GM18499 (cell line): ENCODE results near the gene MSL3B.

ENCODE experiments used
- ATAC-seq: cut with Tn5 transposase; IDR thresholded peaks from one replicate; pipeline ENCODE4 v1.9.1; 2021; ENCODE audit warnings: moderate number of reproducible peaks; ENCODE audit not compliant: insufficient read depth, unreplicated experiment

Gene MSL3B

GRCh38 chr2:233853883-233854240 lies 14.3 kb downstream of the MSL3B start:
- ATAC-seq = no peak

DNA sequence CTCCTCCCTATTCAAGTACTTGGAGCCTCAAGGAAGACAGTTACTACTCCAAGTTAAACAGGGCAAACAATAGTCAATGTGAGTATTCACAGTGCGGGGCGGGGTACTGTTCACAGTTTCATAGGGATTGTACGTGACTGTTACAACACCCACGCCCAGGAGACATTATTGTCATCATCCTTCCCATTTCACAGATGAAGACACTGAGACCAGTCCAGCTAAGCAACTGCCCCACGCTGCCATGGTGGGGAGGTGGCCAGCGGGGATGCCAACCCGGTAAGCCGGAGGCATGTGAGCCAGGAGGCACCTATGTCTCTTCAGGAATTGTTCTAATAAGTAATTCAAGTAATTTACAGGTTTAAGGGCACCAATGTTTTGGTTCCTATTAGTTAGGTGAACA lies 14.8 kb downstream of the MSL3B start:
- no peak for ATAC-seq

- ATAC-seq = no peak
Observed at GRCh38 chr2:233852056-233852455, 16.1 kb downstream of the MSL3B start.

DNA sequence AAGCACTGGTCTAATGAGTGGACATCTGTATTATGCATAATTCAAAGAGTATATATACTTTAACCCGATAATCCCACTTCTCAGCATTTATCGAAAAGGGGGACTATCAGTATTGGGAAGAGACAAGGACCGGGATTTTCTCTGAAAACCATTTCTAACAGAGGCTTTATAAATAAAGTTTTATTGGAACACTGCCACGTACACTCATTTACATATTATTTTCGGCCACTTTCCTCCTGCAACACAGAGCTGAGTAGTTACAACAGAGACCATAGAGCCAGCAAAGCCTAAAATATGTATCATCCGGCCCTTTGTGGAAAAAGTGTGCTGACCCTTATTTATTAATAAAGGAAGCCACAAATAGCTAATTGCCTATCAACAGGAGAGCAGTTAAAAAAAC lies 17.0 kb downstream of the MSL3B start:
- no peak for ATAC-seq

DNA sequence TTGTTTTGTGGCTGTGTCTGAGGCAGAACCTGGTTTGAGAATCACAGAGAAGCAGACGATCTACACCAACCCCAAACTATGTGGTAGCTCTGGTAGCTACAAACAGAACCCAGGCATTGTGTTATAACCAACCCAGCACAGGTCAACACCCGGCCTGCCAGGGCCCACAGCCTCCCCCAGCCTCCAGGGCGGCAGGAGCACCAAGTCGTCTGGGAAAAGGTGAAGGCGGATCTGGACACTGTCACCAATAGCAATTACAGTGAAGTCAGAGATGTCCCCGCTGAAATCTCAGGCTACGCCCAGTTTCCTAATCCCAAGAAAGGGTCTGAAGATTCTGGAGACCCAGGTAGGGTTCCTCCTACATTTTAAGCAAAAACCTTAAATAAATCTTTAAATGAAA lies 17.4 kb downstream of the MSL3B start:
- ATAC-seq = no peak

- ATAC-seq = no peak
Observed at GRCh38 chr2:233849607-233850271, 18.4 kb downstream of the MSL3B start.

DNA sequence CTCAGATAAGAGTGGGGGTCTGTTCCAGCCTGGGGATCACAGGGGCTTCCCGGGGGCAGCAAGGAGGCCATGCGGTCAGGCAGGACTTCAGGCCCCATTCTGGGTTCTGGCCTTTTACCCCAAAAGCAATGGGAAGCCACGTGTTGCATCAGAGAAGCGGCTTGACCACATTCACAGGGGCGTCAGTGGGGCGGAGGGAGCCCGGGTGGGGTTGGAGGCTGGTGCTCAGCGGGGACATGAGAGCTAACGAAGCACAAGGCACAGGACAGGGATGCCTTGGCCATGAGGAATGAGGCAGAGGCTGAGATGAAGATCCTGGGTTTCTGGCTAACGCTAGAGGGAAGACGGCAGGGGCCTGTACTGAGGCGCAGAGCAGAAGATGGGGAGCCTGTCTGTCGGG lies 19.9 kb downstream of the MSL3B start:
- no peak for ATAC-seq

GRCh38 chr2:233847248-233847898 lies 20.8 kb downstream of the MSL3B start:
- ATAC-seq = no peak

DNA sequence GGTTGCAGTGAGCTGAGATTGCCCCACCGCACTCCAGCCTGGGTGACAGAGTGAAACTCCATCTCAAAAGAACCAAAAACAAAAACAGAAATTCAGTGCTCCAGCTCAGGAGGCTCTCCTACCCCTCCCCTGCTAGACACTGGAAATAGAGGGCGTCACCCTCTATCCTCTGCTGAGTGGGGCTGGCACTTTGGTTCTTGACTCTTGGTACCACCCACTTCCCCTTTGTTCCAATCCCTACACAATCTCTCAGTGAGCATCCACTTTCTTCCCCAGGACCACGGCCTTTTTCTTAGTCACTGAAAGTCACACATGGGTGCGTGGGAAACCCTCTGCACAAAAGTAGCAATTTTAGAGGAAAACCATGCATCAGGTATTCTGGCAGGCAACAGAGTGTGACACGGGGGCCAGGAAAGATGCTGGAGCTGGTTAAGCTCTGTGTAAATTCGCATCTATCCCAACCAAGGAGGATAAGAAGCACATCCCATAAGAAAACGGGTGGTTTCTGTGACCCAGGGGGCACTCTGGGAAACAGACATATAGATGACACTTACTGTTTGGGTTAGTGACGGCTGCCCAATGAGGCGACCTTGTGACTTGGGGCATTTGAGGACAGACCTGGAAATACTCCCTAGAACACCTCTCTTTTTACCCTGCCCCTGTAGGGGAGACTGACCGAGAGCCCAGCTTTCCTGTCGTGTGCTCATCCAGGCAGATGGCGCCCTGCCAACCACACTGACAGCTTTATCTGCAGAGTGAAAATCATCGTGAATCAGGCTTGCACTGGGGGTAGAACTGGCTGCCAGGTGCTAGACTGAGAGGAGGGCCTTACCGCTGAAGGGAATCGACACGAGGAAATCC lies 21.6 kb downstream of the MSL3B start:
- ATAC-seq = no peak

- no peak for ATAC-seq
Observed at GRCh38 chr2:233845301-233846060, 22.7 kb downstream of the MSL3B start.

DNA sequence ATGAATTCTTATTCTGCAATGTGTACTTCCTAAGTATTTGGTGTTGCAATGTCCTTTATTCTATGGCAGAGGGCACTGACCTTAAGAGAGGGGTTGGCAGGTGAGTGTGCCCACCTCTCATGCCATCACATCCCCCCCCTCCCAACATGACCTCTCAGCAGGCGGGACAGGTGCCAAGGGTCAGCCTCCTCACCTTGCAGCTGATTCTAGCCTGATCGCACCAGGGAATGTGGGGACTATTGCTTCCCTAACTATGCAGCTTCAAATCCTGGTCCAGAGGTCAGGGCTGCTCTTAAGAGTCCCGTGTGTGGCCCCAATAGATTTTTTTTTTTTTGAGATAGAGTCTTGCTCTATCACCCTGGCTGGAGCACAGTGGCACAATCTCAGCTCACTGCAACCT lies 23.4 kb downstream of the MSL3B start:
- ATAC-seq = no peak

GRCh38 chr2:233844064-233844807 lies 23.9 kb downstream of the MSL3B start:
- ATAC-seq = no peak

DNA sequence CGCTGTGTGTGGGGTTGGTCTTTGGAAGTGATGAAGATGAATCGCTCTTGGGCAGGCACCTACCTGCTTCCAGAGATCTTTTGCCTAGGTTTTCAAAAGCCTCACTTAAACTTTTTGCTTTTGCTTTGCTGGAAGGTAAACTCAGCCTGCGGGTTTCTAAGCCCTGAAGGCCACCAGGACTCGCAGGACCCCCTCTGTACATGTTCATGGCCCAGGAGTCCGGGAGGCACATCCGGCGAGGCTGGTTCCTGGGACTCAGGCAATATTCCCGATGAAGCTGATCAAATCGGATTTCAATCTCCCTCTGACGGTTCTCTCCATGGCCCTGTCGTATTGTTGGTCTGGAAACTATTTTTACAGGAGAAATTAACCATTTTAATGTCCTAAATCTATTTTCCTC lies 27.0 kb downstream of the MSL3B start:
- no peak for ATAC-seq

DNA sequence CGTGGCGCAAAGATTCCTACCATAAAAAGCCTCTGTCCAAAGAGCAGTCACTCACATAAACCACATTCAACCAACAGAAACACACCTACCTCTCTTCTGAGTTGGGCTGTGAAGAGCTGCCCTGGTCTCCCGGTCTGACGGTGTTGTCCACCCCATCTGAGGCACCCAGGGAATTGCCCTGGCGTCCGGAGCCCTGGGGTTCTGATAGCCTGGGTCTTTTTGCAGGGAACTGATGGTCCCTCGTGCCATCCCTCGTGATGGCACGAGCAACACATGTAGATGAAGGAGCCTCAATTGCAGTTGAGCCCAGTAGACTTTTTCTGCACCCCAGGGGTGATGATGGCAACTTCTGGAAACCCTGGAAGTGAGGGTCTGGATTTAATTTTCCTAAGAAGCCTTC lies 27.7 kb downstream of the MSL3B start:
- ATAC-seq = no peak

DNA sequence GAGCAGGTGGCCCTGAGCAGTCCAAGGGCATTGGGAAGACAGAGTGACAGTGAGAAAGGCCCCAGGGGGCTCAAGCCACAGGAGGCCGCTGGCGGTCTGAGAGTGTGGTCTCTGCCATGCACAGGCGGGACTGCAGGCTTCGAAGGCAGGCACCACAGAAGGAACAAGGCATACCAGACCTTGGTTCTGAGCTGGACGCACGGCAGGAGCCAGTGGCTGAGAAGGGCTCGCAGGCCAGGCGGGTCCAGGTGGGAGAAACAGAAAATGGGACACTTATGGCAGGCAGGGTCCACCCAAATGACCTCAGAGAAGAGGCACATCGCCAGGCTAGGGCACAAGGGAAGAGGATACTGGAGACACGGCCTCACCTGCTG lies 28.8 kb downstream of the MSL3B start:
- no peak for ATAC-seq

- no peak for ATAC-seq
Observed at GRCh38 chr2:233838726-233839446, 29.3 kb downstream of the MSL3B start.

- no peak for ATAC-seq
Observed at GRCh38 chr2:233838251-233838650, 29.9 kb downstream of the MSL3B start.

GRCh38 chr2:233837694-233838229 lies 30.4 kb downstream of the MSL3B start:
- ATAC-seq = no peak

DNA sequence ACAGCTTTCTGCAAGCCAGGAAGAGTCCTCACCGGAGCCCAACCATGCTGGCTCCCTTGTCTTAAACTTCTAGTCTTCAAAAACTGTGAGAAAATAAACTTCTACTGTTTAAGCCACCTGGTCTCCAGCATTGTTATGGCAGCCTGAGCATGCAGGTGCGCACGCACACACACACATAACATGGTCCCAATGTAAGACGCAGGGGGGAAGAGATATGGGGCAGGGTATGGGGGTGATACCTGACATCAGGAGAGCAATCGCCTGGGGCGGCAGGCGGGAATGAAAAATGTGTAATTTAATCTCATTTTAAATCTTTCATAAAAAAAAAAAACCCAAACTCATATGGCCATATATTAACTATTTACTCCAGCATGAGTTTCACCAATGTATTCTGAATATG lies 31.8 kb downstream of the MSL3B start:
- ATAC-seq = no peak
